Epithelial cell of esophagus (primary cell): ENCODE results near the gene ZMIZ2.
"Not testable (repeated sequence)": the region's sequence is repeated elsewhere in the genome, so short reads cannot be mapped to it uniquely, and the experiment has no call there.

Source experiments
- DNase-seq: peaks from one replicate; pipeline ENCODE4 v3.0.0; 2010; ENCODE audit warnings: low read depth
- H3K4me3 ChIP-seq: 2 replicates; pipeline ENCODE4 v1.5.1; 2011; ENCODE audit warnings: mild to moderate bottlenecking, low read length, control low read depth
- CTCF ChIP-seq: IDR thresholded peaks from 2 replicates; pipeline ENCODE4 v1.5.1; 2011; ENCODE audit warnings: low read depth, mild to moderate bottlenecking, low read length, control low read depth, inconsistent platforms; ENCODE audit not compliant: insufficient read depth; ENCODE audit errors: missing control alignments

The ZMIZ2 gene

DNA sequence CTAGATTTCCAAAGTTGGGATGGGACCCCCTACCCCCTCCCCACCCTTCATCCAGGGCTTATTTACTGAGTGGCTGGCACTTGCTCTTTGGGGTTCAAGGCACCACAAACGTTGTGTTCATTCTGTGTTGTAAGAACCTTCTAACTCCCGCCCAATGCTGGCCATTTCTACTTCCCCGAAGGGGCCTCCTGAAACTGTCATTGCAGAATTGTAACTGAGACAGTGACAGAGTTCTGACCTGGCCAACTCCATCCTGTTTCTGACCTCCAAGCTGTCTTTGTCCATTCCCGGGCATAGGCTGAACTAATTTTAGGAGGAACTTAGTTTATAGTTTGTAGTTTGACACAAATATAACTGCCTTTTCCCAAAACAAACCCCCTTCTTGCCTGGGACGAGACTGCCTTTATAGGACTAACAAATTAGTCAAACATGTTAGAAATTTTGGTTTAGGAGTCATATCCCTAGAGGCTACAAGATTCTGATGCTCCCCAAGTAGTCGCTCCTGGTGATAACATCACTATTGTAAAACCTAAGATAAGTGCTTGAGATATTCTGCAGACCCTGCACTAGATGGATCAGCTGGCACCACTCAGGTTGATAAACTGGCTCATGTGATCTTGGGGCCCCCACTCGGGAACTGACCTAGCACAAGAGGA is 34.8 kb upstream of the ZMIZ2 start:
- no peak for TF ChIP-seq CTCF
- H3K4me3 ChIP-seq = no peak overlapping the region
- no peak for DNase-seq

GRCh38 chr7:44716205-44716604 is 32.4 kb upstream of the ZMIZ2 start:
- no peak overlapping the region for H3K4me3 ChIP-seq
- TF ChIP-seq CTCF = no peak
- no peak for DNase-seq

DNA sequence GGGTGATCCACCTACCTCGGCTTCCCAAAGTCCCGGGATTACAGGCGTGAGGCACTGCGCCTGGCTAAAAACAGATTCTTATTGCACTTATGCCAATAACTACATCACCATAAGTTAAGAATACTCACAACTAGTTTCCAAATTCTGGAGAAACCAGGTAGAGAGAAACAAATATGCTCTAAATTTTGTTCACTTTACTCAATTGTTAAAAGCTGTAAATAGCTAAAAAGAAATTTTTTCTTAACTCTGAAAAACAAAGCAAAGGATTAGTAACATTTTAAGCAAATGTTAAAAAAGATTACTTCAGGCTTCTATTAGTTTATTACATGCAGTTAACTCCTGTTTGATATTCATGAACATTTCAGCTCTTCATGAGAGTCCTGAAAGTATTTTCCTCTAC is 28.3 kb upstream of the ZMIZ2 start:
- DNase-seq = no peak
- TF ChIP-seq CTCF = no peak
- H3K4me3 ChIP-seq = no peak overlapping the region

DNA sequence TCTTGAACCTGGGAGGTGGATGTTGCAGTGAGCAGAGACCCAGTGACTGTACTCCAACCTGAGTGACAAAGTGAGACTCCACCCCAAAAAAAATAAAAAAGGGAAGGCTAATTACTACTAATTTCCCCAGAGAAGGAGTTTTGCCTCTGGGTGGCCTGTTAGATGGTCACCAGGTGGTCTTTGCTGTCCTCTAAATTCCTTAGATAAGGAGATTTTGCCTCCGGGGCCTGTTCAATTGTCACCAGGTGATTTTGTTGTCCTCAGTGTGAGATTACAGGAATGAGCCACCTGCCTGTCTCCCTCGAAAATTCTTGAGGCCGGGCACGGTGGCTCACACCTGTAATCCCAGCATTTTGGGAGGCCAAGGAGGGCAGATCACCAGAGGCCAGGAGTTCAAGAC is 24.4 kb upstream of the ZMIZ2 start:
- no peak for TF ChIP-seq CTCF
- no peak overlapping the region for H3K4me3 ChIP-seq
- DNase-seq = no peak

GRCh38 chr7:44726250-44726649 is 22.4 kb upstream of the ZMIZ2 start:
- not testable (repeated sequence) for H3K4me3 ChIP-seq, DNase-seq

DNA sequence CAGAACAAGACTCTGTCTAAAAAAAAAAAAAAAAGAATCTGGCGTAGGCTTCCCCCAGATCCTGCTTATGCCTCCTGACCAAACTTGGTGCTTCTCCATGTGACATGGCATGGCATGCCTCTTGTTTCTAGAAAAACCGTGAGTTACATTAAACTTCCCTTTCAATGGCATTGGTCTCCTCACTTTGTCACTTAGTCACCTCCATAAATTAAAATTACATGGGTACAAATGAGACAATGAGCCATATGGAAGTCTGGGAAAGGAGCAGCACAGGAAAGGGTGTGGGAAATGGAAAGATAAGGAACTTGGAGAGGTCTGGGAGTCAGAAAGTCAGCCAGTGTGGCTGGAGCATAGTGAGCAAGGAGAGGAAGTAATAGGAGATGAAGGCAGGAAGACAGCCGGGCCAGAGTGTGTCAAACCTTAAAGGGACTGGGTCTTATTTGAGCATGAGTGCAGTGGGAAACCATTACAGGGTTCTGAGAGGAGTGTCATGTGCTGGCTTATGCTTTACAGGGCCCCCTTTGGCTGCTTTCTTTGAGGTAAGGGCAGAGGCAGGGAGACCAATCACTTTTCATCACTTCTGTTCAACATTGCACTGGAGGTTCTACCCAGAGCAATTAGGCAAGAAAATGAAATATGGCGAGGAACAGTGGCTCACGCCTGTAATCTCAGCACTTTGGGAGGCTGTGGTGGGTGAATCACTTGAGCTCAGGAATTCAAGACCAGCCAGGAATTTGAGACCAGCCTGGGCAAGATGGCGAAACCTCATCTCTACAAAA is 21.3 kb upstream of the ZMIZ2 start:
- peak; percentile 88 for DNase-seq
- TF ChIP-seq CTCF = no peak
- no peak overlapping the region for H3K4me3 ChIP-seq

GRCh38 chr7:44727937-44728262 is 20.7 kb upstream of the ZMIZ2 start:
- H3K4me3 ChIP-seq = no peak overlapping the region
- no peak for TF ChIP-seq CTCF
- DNase-seq = no peak
